HG03378 (cell line): ENCODE measurements around the gene SPACA1.
"Not testable (repeated sequence)": the region's sequence is repeated elsewhere in the genome, so short reads cannot be mapped to it uniquely, and the experiment has no call there.

Source experiments
- ATAC-seq: cut with Tn5 transposase; IDR thresholded peaks from one replicate; pipeline ENCODE4 v1.9.1; 2021; ENCODE audit warnings: mild to moderate bottlenecking, moderate library complexity; ENCODE audit not compliant: unreplicated experiment

Gene SPACA1, protein sequence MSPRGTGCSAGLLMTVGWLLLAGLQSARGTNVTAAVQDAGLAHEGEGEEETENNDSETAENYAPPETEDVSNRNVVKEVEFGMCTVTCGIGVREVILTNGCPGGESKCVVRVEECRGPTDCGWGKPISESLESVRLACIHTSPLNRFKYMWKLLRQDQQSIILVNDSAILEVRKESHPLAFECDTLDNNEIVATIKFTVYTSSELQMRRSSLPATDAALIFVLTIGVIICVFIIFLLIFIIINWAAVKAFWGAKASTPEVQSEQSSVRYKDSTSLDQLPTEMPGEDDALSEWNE

DNA sequence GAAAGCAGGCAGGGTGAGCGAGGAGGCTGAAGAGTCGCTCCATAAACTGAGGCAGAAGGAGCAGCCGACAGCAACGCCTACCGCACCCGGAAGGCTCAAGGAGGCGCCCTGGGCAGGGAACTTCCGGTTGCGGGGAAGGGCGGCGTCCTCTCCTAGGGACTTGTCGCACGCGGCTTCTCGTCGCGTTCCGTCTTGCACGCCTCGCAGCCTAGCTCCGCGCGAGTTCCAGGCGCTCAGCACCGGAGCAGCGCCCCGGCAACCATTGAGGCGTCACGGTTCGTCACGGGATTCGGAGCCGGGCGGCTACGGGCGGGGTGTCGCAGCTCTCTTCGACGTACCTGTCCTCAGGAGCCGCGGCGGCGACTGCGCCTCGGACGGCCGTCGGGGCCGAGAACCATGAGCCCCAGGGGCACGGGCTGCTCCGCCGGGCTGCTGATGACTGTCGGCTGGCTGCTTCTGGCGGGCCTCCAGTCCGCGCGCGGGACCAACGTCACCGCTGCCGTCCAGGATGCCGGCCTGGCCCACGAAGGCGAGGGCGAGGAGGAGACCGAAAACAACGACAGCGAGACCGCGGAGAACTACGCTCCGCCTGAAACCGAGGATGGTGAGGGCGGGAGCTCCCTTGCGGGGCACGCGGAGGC, at the start of gene SPACA1:
SPACA1 (plus strand) TSS at position 332 of the 641 bp plus-strand sequence; CDS start at position 397, 65 bp downstream.
- no peak for ATAC-seq

DNA sequence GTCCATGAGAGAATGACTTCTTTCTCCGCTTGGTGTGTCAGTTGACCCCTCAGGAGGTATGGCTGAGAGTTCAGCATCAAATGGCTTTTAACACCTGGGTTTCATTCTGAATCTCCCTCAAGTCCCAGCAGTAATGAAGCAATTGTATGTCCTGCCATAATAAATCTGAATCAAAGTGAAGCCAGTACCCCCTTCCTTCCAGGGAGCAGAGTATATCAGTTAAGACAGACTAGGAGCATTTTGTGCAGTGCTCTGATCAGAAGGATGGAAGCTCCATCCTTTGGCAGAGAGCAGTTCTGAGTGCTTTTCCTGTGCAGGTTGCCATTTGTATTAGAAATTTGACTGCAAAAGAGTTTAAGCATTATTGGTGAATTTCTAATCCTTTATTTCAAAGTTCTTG, 46.9 kb upstream of the SPACA1 start:
- ATAC-seq: no peak

DNA sequence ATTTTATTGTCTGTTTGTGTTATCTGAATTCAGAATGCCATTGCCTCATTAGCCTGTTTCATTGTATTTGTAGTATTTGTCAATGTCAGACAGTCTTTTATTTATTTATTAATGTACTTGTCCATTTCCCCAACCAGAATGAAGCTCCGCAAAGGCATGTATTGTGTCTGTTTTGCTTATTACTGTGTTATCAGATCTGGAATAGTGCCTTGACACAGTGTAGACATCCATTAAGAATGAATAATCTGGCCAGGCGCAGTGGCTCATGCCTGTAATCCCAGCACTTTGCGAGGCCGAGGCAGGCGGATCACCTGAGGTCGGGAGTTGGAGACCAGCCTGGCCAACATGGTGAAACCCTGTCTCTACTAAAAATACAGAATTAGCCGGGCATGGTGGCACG, 46.4 kb upstream of the SPACA1 start:
- not testable (repeated sequence) for ATAC-seq

DNA sequence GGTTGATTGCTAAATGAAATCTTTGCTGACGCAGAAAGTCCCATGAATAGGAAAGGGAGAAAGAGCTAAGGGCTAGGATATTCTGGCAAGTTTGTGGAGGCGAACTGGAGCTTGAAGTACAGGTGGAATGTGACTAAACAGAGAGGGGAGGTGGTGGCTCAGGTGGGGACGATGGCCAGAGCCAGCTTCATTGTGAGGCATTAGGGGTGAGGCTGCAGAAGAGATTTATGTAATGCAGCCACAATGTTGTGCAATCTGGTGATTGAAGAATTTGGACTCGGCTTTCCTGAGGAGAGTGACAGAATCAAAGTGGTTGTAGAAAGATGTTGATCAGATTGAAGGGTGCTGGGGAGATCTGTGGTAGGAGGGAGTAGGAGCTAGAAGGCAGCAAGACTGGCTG, 42.9 kb upstream of the SPACA1 start:
- no peak for ATAC-seq

DNA sequence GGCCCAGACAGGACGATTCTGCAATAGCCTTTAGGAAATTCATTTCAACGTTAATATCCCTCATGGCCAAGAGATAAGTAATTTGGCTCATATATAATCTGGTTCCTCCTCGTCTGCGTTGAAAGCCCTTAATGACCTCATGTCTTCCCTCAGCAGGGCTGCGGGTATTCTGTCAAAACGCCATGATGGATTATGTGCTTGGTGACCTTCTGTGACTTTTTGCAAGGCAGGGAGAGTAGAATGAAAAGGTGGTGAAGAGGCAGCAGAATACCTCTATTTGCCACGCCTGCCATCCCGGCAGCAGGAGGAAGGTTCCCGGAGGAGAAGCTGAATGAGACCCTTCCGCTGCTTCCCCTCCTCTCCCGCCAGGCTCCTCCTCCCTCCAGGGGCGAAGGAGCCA, 41.1 kb upstream of the SPACA1 start:
- no peak for ATAC-seq

DNA sequence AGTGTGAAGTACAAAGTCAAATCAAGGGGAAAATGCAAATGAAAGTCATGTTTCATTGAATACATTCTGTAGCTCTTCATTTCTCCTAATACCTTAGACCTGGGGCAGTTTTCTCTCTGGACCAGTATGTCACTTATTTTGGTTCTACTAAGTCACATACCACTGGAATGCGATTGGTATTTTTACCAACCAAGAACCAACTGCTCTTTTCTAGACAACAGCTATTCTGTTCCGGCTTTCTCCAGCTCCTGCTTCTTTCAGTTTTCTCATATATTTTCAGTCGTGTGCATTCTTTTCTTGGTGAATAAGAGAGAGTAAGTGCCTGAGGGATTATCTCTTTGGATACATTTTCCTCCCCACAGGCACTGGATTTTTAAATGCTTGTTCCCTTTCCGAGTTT, 39.2 kb upstream of the SPACA1 start:
- no peak for ATAC-seq

DNA sequence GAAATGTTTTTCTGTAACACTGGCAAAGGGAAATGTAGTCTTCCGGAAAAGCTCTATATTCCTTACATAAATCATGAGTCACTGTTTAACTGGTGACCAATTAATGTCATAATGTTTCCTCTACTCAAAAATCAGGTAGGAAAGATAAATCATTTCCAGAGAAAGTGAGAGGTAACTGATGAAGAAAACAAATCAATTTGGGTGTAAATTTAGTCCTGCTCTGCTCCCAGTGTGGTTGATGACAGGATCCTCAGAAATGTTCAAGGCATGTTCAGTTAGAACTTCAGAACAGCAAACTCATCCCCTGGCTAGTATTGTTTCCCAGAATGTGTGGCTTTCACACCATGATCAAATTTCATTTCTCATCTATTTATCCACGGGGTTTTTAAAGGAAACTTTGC, 38.8 kb upstream of the SPACA1 start:
- no peak for ATAC-seq

DNA sequence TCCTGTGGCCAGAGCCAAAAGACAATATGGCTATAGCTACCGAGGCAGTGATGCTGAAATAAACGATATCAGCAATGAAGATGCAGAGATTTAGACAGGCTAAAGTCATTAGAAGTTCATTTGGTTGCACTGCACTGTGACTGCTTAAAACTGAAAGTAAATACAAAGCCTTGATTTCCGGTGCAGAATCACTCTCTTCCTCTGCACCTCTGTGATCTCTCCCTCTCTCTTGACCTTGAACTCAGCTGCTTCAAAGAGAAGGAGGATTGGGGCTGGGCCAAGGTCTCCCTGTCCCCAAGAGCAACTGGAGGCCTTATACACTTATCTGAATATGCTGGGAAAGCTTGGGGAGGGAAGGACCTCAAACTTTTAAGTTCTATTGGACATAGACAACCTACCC, 34.6 kb upstream of the SPACA1 start:
- no peak for ATAC-seq

DNA sequence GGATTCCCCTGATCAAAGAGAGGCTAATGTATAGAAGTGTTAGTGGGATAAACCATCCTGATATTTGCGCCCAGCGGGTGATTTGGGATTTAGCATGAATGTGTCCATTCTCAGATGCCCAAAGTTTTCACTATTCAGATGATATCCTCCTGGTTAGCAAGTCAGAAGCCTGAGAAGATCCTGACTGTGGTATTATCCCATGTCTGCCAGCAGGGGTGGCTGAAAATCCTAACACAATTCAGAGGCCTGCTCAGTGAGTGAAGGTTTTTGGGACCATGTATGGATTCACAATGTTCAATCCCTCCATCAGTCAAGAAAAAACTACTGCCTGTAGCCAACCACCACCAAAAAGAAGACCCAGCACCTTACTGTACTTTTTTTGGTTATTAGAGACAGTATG, 34.1 kb upstream of the SPACA1 start:
- ATAC-seq: no peak

DNA sequence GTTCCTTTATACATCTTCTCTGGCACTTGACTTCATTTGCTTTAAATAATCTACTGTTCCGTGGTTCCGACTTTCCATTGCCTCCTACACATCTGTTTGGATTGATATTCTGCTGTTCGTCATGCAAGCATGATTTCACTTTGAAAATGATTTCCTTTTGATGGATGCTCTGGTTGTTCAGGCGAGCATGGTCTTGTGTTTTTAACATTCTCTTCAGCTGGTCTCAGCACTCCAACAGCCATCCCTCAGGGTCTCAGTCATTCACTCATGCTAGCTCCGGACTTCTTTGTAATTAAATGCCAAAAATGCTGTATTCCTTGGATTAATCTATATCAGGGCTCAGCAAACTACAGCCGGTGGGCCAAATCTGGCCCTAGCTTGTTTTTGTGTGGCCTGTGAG, 27.2 kb upstream of the SPACA1 start:
- ATAC-seq: no peak

DNA sequence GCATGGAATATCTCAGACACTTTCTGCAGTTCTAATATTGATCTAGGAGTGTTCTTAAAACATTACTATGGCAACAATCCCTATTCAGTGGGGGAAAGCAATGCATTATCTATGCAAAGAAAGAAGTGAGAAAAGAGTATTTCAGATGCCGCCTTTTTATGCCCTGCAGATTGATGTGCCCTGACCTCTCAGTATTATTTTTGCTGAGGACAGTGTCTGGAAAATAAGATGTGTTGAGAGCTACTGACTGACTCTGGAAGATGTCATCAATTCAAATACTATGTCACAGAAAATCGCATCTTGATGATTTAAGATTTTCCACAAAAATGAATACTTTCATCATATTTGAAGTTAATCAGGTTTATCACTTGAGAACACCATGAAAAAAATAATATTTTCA, 22.9 kb upstream of the SPACA1 start:
- no peak for ATAC-seq

DNA sequence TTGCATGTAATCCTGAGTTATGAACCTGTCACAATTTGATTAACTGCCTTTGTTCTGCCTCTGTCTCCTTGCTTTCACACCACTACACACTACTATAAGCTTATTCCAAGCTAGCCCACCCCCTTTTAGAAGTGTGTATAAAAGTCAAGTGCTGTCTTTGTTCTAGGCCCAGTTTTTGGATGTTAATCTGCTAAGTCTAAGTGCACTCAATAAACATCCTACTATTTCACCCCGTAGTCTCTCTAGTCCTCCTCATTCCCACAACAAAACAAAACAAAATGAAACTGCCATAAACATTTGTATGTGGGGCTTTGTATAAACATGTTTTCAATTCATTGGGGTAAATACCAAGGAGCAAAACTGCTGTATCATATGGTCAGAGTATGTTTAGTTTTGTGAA, 16.1 kb upstream of the SPACA1 start:
- ATAC-seq: no peak

DNA sequence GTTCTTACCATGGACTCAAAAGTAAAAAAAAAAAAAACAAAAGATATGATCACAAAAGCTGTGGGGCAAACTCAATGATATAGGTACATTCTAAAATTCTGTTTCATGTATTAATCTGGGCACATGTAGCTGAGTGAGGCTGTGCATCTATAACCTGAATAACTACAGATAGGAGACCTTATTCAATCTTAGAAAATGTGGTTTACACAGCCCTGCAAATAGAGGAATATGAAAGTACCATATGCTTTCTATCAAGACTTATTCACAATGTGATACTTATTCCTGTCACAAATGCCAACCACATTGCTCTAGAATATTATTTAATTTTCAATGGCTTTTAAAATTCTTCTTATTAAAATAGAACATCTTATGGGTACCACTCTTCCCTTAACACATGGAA, 3.1 kb upstream of the SPACA1 start:
- ATAC-seq: no peak

DNA sequence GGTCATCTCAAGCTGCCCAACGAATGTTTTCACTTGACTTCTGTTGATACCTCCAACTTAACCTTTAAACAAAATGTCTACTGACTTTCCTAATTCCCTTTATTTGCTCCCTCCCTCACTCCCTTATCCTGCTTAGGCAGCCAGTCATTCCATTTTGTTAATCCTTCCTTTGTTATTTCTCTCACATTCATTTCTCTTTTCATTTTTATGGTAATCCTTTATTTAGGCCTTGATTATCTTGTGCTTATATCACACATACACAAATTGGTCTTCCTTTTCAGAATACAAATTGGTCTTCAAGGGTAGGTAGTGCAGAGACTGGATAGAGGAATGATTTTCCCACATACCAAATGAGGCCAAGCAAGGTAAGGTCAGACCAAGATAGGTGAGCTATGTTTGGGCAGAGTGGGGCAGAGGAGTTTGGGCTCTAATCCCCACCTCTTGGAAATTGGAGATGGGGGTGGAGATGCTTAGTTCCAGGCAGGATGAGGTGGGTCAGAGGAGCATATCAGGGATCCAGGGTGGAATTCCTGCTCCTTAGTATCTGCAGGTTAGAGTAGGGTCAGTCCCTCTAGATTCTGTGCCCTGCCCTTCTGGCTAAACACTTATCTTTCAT, 2.0 kb upstream of the SPACA1 start:
- ATAC-seq: no peak

DNA sequence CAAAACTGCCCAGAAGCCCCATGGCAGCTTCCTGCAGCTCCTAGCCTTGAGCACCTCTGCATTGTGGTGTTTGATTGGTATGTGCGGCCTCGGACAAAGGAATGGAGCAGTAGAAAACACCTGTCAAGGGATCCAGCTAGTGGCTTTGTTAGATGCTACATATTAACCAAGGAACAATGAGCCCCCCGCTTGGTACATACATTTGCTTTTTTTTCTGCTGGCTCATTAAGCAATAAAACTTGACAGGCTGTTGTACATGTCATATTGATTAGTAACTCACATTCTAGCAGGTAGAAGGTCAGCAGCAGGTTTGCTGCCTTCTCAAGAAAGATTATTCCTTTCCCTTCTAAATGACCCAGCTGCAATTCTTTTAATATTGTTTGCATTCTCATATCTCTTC, 937 bp downstream of the SPACA1 start:
- ATAC-seq: no peak

DNA sequence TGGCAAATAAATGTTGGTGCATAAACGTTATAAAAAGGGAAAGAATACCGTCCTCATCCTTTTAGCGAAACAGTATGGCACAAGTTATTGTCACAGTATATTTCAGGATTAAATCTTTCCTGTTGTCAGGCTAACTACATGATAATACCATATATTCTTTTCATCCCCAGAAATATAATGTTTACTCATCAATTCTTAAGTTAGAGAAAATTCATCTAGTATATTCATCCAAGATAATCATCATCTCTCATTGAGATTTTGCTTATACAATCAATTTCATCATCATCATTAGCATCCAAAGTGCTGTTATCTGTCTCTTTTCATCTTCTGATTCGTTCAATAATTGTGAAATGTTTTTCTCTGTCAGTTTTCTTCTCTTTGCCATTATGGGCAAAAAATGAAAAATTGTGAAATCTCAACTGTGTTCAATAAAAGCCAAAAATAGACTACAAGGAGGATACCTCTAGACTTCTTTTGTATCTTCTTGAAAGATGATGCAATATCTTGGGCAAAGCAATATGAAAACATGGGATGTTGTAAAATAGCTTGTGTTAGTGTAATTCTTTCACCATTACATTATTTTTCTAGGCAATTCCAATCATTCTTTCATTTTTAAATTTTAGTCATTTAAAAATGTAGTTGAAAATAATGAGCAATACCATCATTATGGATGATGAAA, 2.6 kb downstream of the SPACA1 start:
- ATAC-seq: no peak

DNA sequence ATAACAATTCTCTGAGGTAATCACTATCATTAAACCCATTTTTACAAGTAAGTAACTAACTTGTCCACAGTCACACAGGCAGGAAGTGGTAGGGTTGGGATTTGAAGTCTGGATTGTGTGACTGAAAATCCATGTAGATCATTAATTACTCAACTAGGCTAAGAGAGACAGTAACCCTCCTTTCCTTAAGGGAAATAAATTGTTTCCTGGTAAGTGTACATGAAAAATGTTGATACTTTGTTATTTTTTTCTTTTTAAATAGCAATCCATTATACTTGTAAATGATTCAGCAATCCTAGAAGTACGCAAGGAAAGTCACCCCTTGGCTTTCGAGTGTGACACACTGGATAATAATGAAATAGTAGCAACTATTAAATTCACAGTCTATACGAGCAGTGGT, 11.6 kb downstream of the SPACA1 start:
- no peak for ATAC-seq

DNA sequence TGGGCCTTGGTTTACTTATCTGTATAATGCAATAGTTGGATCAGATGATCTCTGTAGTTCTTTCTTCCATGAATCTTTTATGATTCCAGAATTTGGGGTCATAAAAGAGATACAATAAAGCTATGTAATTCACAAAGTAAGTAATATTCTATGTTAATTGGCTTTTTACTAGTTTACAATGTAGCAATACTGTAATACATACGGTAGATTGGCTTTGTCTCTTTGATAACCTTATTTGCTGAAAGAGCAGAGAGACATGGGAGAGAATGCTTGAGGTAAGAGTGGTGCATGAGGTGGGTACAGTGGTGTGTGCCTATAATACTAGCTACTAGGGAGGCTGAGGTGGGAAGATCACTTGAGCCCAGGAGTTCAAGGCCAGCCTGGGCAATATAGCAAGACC, 14.7 kb downstream of the SPACA1 start:
- no peak for ATAC-seq

DNA sequence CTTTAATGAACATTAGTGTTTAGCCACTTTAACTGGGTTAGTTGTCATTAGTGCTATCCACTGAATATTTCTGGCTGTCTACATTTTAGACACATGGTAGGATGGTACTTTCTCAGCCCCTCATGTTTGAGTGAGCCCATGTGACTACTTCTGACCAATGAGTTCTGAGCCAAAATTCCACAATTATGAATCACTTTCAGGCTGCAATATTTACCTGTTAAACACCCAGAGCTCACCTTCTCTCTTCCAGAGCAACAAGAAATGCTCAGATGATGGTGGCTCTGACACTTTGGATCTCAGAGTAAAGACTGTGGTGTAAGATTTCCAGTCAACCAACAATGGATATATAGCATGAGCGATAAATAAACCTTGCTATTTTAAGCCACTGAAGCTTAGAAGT, 24.8 kb downstream of the SPACA1 start:
- ATAC-seq: no peak

DNA sequence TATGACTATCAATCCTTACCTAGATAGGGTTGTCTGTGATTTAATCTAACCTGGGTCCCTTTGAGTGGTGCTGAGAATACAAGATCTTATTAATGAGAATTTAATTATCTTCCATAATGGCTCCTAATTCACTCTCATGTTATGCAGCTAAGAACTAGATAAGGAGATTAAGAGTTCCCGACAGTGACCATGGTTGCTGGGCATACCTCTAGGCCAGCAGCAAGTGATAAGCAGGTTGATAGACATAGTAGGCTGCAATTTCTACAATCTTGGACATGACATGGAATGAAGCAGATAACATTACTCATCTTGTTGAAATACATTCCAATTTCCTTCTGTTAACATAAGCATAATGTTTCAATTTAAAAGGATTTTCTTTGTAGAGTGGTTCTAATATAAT, 27.1 kb downstream of the SPACA1 start:
- no peak for ATAC-seq

DNA sequence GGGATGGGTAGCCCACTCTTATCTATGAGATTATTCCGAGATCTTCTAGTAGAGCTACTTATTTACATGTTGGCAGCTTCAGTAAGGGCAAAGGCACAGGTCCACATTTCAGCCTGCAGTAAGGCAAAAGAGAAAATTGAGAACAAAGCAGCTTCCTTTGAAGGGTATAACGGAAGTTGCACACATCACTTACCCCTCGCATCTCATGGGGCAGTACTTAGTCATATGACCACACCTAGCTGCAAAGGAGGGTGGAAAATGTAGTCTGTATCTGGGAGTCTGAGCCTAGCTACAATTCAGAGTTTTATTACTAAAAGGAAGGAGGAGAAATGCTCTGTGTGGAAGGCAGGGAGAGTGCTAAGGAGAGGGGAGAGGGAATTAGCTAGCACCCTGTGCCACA, 29.7 kb downstream of the SPACA1 start:
- no peak for ATAC-seq

DNA sequence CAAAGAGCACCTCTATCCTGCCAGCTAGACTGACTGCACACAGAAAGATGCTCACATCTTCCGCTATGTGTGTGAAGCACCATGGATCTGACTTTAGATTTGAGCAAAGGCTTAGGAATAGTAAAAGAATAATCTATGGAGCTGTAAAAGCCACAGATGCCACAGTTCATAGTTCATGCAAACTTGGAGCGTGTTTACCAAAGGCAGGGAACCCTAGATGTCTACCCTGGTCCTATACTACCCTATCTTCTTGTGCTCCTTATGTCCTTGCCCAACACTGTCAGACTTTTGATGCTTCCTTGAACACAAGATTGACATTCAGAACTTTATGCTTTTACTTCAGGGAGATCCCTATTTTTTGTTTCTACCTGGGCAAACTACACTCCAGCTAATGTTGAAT, 39.2 kb downstream of the SPACA1 start:
- no peak for ATAC-seq
